HEK293 (cell line): ENCODE data around the gene GJE1.

Source experiments
- CTCF ChIA-PET: fragments of 350-600 bp; formaldehyde crosslinking; extraction: SDS; loops from one replicate; lab custom pipeline; 2021; ENCODE audit warnings: antibody characterized with exemption; lab: Yijun Ruan, JAX
- POLR2A ChIA-PET: fragments of 300-600 bp; formaldehyde crosslinking; extraction: SDS; loops from one replicate; lab custom pipeline; 2020; ENCODE audit warnings: antibody characterized with exemption, inconsistent platforms; lab: Yijun Ruan, JAX
- H3K27ac ChIP-seq: fragments of 200-500 bp; sonication (Bioruptor generic); 2 replicates; pipeline ENCODE4 v1.5.1; 2014; ENCODE audit warnings: low read depth, low read length, control low read depth, inconsistent platforms; ENCODE audit errors: extremely low read depth
- H3K36me3 ChIP-seq, 2 experiments: fragments of 200-500 bp in 1 of 2; sonication (Bioruptor generic) in 1 of 2; 1 replicate in 1 of 2; 2 replicates in 1 of 2; pipeline ENCODE4 v1.5.1; 2014 to 2017; ENCODE audit warnings: inconsistent platforms in 2 of 2, low read length in 2 of 2; ENCODE audit not compliant: control insufficient read depth in 2 of 2, insufficient read depth in 1 of 2
- H3K4me1 ChIP-seq: fragments of 200-500 bp; sonication (Bioruptor generic); 2 replicates; pipeline ENCODE4 v1.5.1; 2014; ENCODE audit warnings: mild to moderate bottlenecking, low read length, inconsistent platforms; ENCODE audit not compliant: control insufficient read depth, insufficient read depth
- H3K4me3 ChIP-seq: 2 replicates; pipeline ENCODE4 v1.5.1; 2011; ENCODE audit warnings: low read depth, mild to moderate bottlenecking, control low read depth, low read length, moderate library complexity
- H3K9me3 ChIP-seq: fragments of 200-500 bp; sonication (Bioruptor generic); 2 replicates; pipeline ENCODE4 v1.5.1; 2014; ENCODE audit warnings: low read depth, low read length, inconsistent platforms; ENCODE audit not compliant: control insufficient read depth, insufficient read depth
- GLI4 ChIP-seq: fragments of 450-650 bp; formaldehyde crosslinking; IDR thresholded peaks from 2 replicates; pipeline ENCODE4 v1.5.1; 2016; ENCODE audit warnings: missing biosample characterization, missing genetic modification characterization
- INSM2 ChIP-seq: fragments of 450-650 bp; formaldehyde crosslinking; IDR thresholded peaks from 2 replicates; pipeline ENCODE4 v1.5.1; 2016; ENCODE audit warnings: missing biosample characterization, missing genetic modification characterization
- KLF9 ChIP-seq: fragments of 450-650 bp; formaldehyde crosslinking; IDR thresholded peaks from 2 replicates; pipeline ENCODE4 v1.5.1; 2016; ENCODE audit warnings: missing biosample characterization, missing genetic modification characterization, low read depth
- YY1 ChIP-seq: fragments of 450-650 bp; formaldehyde crosslinking; IDR thresholded peaks from 2 replicates; pipeline ENCODE4 v1.5.1; 2018; ENCODE audit warnings: missing biosample characterization, missing genetic modification characterization
- ZBTB49 ChIP-seq: fragments of 450-650 bp; formaldehyde crosslinking; IDR thresholded peaks from 2 replicates; pipeline ENCODE4 v1.5.1; 2016; ENCODE audit warnings: missing biosample characterization, missing genetic modification characterization, low read depth
- ZNF133 ChIP-seq: fragments of 450-650 bp; formaldehyde crosslinking; IDR thresholded peaks from 2 replicates; pipeline ENCODE4 v1.5.1; 2016; ENCODE audit warnings: missing biosample characterization, missing genetic modification characterization
- ZNF266 ChIP-seq: fragments of 450-650 bp; formaldehyde crosslinking; IDR thresholded peaks from 2 replicates; pipeline ENCODE4 v1.5.1; 2016; ENCODE audit warnings: missing biosample characterization, missing genetic modification characterization, low read depth
- ZNF280D ChIP-seq: fragments of 450-650 bp; formaldehyde crosslinking; IDR thresholded peaks from 2 replicates; pipeline ENCODE4 v1.5.1; 2016; ENCODE audit warnings: missing biosample characterization, missing genetic modification characterization
- ZNF324 ChIP-seq: fragments of 450-650 bp; formaldehyde crosslinking; IDR thresholded peaks from 2 replicates; pipeline ENCODE4 v1.5.1; 2016; ENCODE audit warnings: missing biosample characterization, missing genetic modification characterization
- ZNF510 ChIP-seq: fragments of 450-650 bp; formaldehyde crosslinking; IDR thresholded peaks from 2 replicates; pipeline ENCODE4 v1.5.1; 2018; ENCODE audit warnings: mild to moderate bottlenecking, missing genetic modification characterization, missing biosample characterization; ENCODE audit not compliant: insufficient replicate concordance
- ZNF626 ChIP-seq: fragments of 450-650 bp; sonication (Bioruptor Pico); formaldehyde crosslinking; IDR thresholded peaks from 2 replicates; pipeline ENCODE4 v1.5.1; 2018; ENCODE audit warnings: missing biosample characterization, missing genetic modification characterization, inconsistent platforms
- ZSCAN30 ChIP-seq: fragments of 450-650 bp; IDR thresholded peaks from 2 replicates; pipeline ENCODE4 v1.5.1; 2018; ENCODE audit warnings: missing biosample characterization, mild to moderate bottlenecking, missing genetic modification characterization, moderate library complexity
- TF ChIP-seq, protein P1 (sequence below): fragments of 450-650 bp; IDR thresholded peaks from 2 replicates; pipeline ENCODE4 v1.5.1; 2018; ENCODE audit warnings: missing biosample characterization, missing genetic modification characterization

Gene GJE1

GRCh38 chr6:142182004-142182403 lies 49.3 kb downstream of the GJE1 start (continued):
- no peak for TF ChIP-seq INSM2
- TF ChIP-seq ZSCAN30 (tag by site-specific recombination) = no peak
- no peak for TF ChIP-seq ZNF324
- no peak for TF ChIP-seq ZNF280D (tag by site-specific recombination)
- no peak for TF ChIP-seq ZNF266 (tag by site-specific recombination)
- TF ChIP-seq ZBTB49 (tag by site-specific recombination) = no peak
- TF ChIP-seq, protein P1, sequence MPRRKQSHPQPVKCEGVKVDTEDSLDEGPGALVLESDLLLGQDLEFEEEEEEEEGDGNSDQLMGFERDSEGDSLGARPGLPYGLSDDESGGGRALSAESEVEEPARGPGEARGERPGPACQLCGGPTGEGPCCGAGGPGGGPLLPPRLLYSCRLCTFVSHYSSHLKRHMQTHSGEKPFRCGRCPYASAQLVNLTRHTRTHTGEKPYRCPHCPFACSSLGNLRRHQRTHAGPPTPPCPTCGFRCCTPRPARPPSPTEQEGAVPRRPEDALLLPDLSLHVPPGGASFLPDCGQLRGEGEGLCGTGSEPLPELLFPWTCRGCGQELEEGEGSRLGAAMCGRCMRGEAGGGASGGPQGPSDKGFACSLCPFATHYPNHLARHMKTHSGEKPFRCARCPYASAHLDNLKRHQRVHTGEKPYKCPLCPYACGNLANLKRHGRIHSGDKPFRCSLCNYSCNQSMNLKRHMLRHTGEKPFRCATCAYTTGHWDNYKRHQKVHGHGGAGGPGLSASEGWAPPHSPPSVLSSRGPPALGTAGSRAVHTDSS (tag by site-specific recombination) = no peak
- TF ChIP-seq ZNF626 (tag by site-specific recombination) = no peak

DNA sequence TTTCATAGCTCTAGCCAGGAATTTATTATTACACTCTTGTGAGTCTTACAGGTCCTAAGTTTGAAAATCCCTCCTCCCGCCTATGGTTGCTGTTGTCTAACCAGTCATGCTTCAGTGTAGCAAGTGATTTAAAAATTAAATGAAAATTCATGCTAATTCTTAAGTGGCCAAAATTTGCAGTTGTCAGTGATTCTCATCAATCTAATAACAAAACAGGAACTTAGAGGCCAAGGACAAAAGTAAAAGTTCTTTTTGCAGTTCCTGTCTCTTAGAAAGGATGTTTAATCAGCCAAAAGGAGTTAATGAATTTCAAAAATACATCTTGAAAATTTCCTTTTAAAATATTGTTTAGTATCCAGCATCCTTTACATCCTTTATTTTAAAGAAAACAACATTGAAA lies 50.6 kb downstream of the GJE1 start:
- POLR2A ChIA-PET = no interaction called here
- no peak overlapping the region for H3K27ac ChIP-seq
- H3K4me1 ChIP-seq = peaks cover 13% of the 10 kb centered on the region
- H3K4me3 ChIP-seq = no peak overlapping the region
- no peaks in the 10 kb centered on the region for H3K9me3 ChIP-seq
- peaks cover under 1 to 6% of the 10 kb centered on the region in 2 experiments; a peak in 1 of 3 replicates for H3K36me3 ChIP-seq
- CTCF ChIA-PET = interaction anchor here (0.6 kb wide), 1 partner anchor 74 kb away, joined by 3 read pairs; no protein-coding TSS in a partner anchor
- TF ChIP-seq ZNF510 (tag by site-specific recombination) (no peak), KLF9 (no peak), ZBTB49 (tag by site-specific recombination) (no peak), YY1 (tag by site-specific recombination) (no peak)

GRCh38 chr6:142184307-142184706 lies 51.6 kb downstream of the GJE1 start:
- peak; percentile 67; the same call in 1 of the 2 replicates for TF ChIP-seq GLI4 (tag by site-specific recombination)
- TF ChIP-seq ZNF133 = no peak
- CTCF ChIA-PET = no interaction called here
- H3K27ac ChIP-seq = no peak overlapping the region

More at GRCh38 chr6:142184307-142184706, 51.6 kb downstream of the GJE1 start:
- no peaks in the 10 kb centered on the region for H3K9me3 ChIP-seq
- H3K36me3 ChIP-seq = peaks cover 0 to 9% of the 10 kb centered on the region in 2 experiments; a peak in 1 of 3 replicates
- no peak overlapping the region for H3K4me3 ChIP-seq
- H3K4me1 ChIP-seq = peaks cover 13% of the 10 kb centered on the region
- POLR2A ChIA-PET = no interaction called here
